ENCODE data around the gene TM2D1. TPM values are rescaled to one million over a fixed set of nuclear protein-coding genes. Genes with fewer than 3 reads are reported as not detected.

The TM2D1 gene
- total and polyA plus RNA-seq, 4 donors = 13.7 to 33.4 (median 25.7) TPM

- WGBS = 2% methylated on average over 74 of the region's 74 CpGs
- H3K4me1 ChIP-seq (ENCODE audit: control insufficient read depth in 4 of 4, insufficient read depth in 4 of 4, low read length in 3 of 4) = peaks cover 4 to 32% (median 10%) of the 10 kb centered on the region in 4 donors
- H3K27me3 ChIP-seq (ENCODE audit: control insufficient read depth in 4 of 4, insufficient read depth in 4 of 4, low read length in 3 of 4) = no peaks in the 10 kb centered on the region
- H3K9me3 ChIP-seq (ENCODE audit: control insufficient read depth in 4 of 4, low read length in 3 of 4) = no peaks in the 10 kb centered on the region
- no peaks in the 10 kb centered on the region for H3K36me3 ChIP-seq (ENCODE audit: control insufficient read depth in 4 of 4, insufficient read depth in 3 of 4, low read depth in 1 of 4, low read length in 3 of 4)
- no peak for TF ChIP-seq HNF4G (IDR thresholded peaks at IDR 0.05)
- peak; percentile 22 for TF ChIP-seq YY1 (IDR thresholded peaks at IDR 0.05)
- peak; percentile 37 for DNase-seq (ENCODE audit: low spot score)
- peak overlapping the region; percentile 73 to 92 (median 82) for H3K4me3 ChIP-seq (ENCODE audit: low read depth in 1 of 3, low read length in 3 of 3)
- peak overlapping the region; percentile 71 to 80 for H3K9ac ChIP-seq (ENCODE audit: low read depth in 1 of 2, low read length in 2 of 2)
- H3K27ac ChIP-seq (ENCODE audit: low read depth in 1 of 2, low read length in 2 of 2) = peak overlapping the region; percentile 88 to 89
Measured at GRCh38 chr1:61742620-61743430, 17.9 kb upstream of the TM2D1 start.

GRCh38 chr1:61741711-61742619 is 17.0 kb upstream of the TM2D1 start, which contains the start of gene PATJ:
Gene PATJ, plus strand, starts transcription at chr1:61742480. Its CDS starts 20,413 bp downstream, at chr1:61762893.
- peaks cover 4 to 25% (median 6%) of the 10 kb centered on the region in 4 donors for H3K4me1 ChIP-seq (ENCODE audit: control insufficient read depth in 4 of 4, insufficient read depth in 4 of 4, low read length in 3 of 4)
- peak within 1 kb of the TSS; percentile 88 to 89 for H3K27ac ChIP-seq (ENCODE audit: low read depth in 1 of 2, low read length in 2 of 2)
- DNase-seq (ENCODE audit: low spot score) = peak; percentile 63
- no peaks in the 10 kb centered on the region for H3K36me3 ChIP-seq (ENCODE audit: control insufficient read depth in 4 of 4, insufficient read depth in 3 of 4, low read depth in 1 of 4, low read length in 3 of 4)
- no peaks in the 10 kb centered on the region for H3K27me3 ChIP-seq (ENCODE audit: control insufficient read depth in 4 of 4, insufficient read depth in 4 of 4, low read length in 3 of 4)
- H3K9me3 ChIP-seq (ENCODE audit: control insufficient read depth in 4 of 4, low read length in 3 of 4) = no peaks in the 10 kb centered on the region
- no peak for TF ChIP-seq RAD21 (IDR thresholded peaks at IDR 0.05)
- TF ChIP-seq RXRA (IDR thresholded peaks at IDR 0.05) = no peak
- TF ChIP-seq REST (IDR thresholded peaks at IDR 0.05) = no peak
- peak in 1 of 2 donors; percentile 8 for TF ChIP-seq GABPA (IDR thresholded peaks at IDR 0.05 in 1 of 2, conservative IDR thresholded peaks at IDR 0.05 in 1 of 2)
- no peak for TF ChIP-seq CTCF (IDR thresholded peaks at IDR 0.05; ENCODE audit: low read depth, low read length, missing input control)
- 4% methylated on average over 54 of the region's 54 CpGs for WGBS
- peak within 1 kb of the TSS; percentile 71 to 80 for H3K9ac ChIP-seq (ENCODE audit: low read depth in 1 of 2, low read length in 2 of 2)
- H3K4me3 ChIP-seq (ENCODE audit: low read depth in 1 of 3, low read length in 3 of 3) = peak within 1 kb of the TSS; percentile 73 to 92 (median 82)

Data from liver (tissue), 9 donors.